Keratinocyte (primary cell): Measurements from ENCODE around the gene CFAP77. TPM values are rescaled to one million over a fixed set of nuclear protein-coding genes. Genes with fewer than 3 reads are reported as not detected.
A peak's percentile ranks its signal among the peaks of the same experiment; 100 is the strongest.

Source experiments
- DNase-seq: peaks from one replicate; pipeline ENCODE4 v3.0.0-alpha.2; 2011; ENCODE audit warnings: low read depth, missing footprints, low spot score
- FAIRE-seq: peaks from 2 replicates; lab custom pipeline; 2011; peaks lifted over from hg19 to GRCh38; lab: Jason Lieb, UNC
- H2AFZ ChIP-seq: 2 replicates; pipeline ENCODE4 v1.6.0; 2012; ENCODE audit warnings: low read length, control low read depth, inconsistent platforms; ENCODE audit not compliant: control insufficient read depth
- H3K27ac ChIP-seq: 2 replicates; pipeline ENCODE4 v1.5.1; 2011; ENCODE audit warnings: low read length; ENCODE audit not compliant: control insufficient read depth, insufficient read depth
- H3K27me3 ChIP-seq: 3 replicates; pipeline ENCODE4 v1.6.0; 2011; ENCODE audit warnings: low read length; ENCODE audit not compliant: control insufficient read depth, insufficient read depth; ENCODE audit errors: extremely low read depth
- H3K36me3 ChIP-seq, 2 experiments: 2 replicates in 1 of 2; 3 replicates in 1 of 2; pipeline ENCODE4 v1.5.1; 2011; ENCODE audit warnings: low read length in 2 of 2, mild to moderate bottlenecking in 1 of 2; ENCODE audit not compliant: control insufficient read depth in 2 of 2, insufficient read depth in 2 of 2; ENCODE audit errors: extremely low read depth in 1 of 2
- H3K4me1 ChIP-seq: 3 replicates; pipeline ENCODE4 v1.5.1; 2011; ENCODE audit warnings: low read length; ENCODE audit not compliant: control insufficient read depth, insufficient read depth; ENCODE audit errors: extremely low read depth
- H3K4me2 ChIP-seq: 3 replicates; pipeline ENCODE4 v1.6.0; 2011; ENCODE audit warnings: low read depth, low read length; ENCODE audit not compliant: control insufficient read depth, insufficient read depth; ENCODE audit errors: extremely low read depth
- H3K4me3 ChIP-seq, 3 experiments: fragments of 200-600 bp in 1 of 3; sonication (generic) in 1 of 3; 2 replicates in 2 of 3; 3 replicates in 1 of 3; pipeline ENCODE4 v1.5.1; 2011 to 2016; ENCODE audit warnings: low read length in 3 of 3, mild to moderate bottlenecking in 3 of 3, control low read depth in 2 of 3, inconsistent platforms in 1 of 3, low read depth in 1 of 3, mixed read lengths in 1 of 3, mixed run types in 1 of 3, moderate library complexity in 1 of 3; ENCODE audit not compliant: control insufficient read depth in 2 of 3, insufficient read depth in 2 of 3; ENCODE audit errors: extremely low read depth in 1 of 3
- H3K79me2 ChIP-seq: 2 replicates; pipeline ENCODE4 v1.6.0; 2012; ENCODE audit warnings: low read length; ENCODE audit not compliant: control insufficient read depth, insufficient read depth
- H3K9ac ChIP-seq: 3 replicates; pipeline ENCODE4 v1.6.0; 2011; ENCODE audit warnings: low read length; ENCODE audit not compliant: control insufficient read depth, insufficient read depth; ENCODE audit errors: extremely low read depth
- H3K9me1 ChIP-seq: 3 replicates; pipeline ENCODE4 v1.6.0; 2011; ENCODE audit warnings: low read length; ENCODE audit not compliant: control insufficient read depth, insufficient read depth; ENCODE audit errors: extremely low read depth
- H3K9me3 ChIP-seq: 2 replicates; pipeline ENCODE4 v1.5.1; 2012; ENCODE audit warnings: low read depth, low read length; ENCODE audit not compliant: control insufficient read depth
- H4K20me1 ChIP-seq: 3 replicates; pipeline ENCODE4 v1.6.0; 2011; ENCODE audit warnings: low read length; ENCODE audit not compliant: control insufficient read depth, insufficient read depth; ENCODE audit errors: extremely low read depth
- CTCF ChIP-seq, 3 experiments: IDR thresholded peaks in 1 of 3; conservative IDR thresholded peaks in 1 of 3; optimal IDR thresholded peaks in 1 of 3; 2 replicates in 2 of 3; 3 replicates in 1 of 3; pipeline versions ENCODE3 to v1.5.1; 2011; ENCODE audit warnings: low read length in 3 of 3, mild to moderate bottlenecking in 3 of 3, moderate library complexity in 2 of 3, control low read depth in 1 of 3, inconsistent platforms in 1 of 3; ENCODE audit not compliant: insufficient read depth in 2 of 3; ENCODE audit errors: extremely low read depth in 1 of 3
- EZH2 ChIP-seq: IDR thresholded peaks from one replicate; pipeline ENCODE4 v1.6.1; 2012; ENCODE audit warnings: inconsistent platforms, mild to moderate bottlenecking, low read length, moderate library complexity
- dilution Hi-C: fragments of 300-500 bp; cut with MboI; formaldehyde crosslinking; loops from one replicate; pipeline ENCODE4 v1.7.0; 2020; ENCODE audit warnings: low sequenced_read_pairs; ENCODE audit not compliant: extremely low pct_ligation_motif_present
- polyA plus RNA-seq, 5 experiments: library from polyadenylated mRNA; depleted of rRNA in 3 of 5; stranded (reverse) in 3 of 5; stranded (forward) in 1 of 5; unstranded in 1 of 5; fragments of >200 nt; gene quantifications; 1 replicate in 1 of 5; 2 replicates in 3 of 5; 3 replicates in 1 of 5; pipeline versions ENCODE4 v1.2.1 to v1.2.3, GENCODE V29; 2011 to 2012; ENCODE audit warnings: missing spikeins in 2 of 5, low read depth in 1 of 5, low replicate concordance in 1 of 5

Gene CFAP77
- polyA plus RNA-seq, 1 donor (not counting 4 experiments of a cell fraction or from before 2014, with no cell fraction given), result not detected

- FAIRE-seq (no peak), DNase-seq (no peak)
- no peak overlapping the region for H2AFZ ChIP-seq
- dilution Hi-C loops, result no loop called here
- H4K20me1 ChIP-seq, result peaks cover 20% of the 10 kb centered on the region
- peaks cover 3 to 8% of the 10 kb centered on the region in 2 experiments for H3K36me3 ChIP-seq
- H3K9ac ChIP-seq, result no peak overlapping the region
- no peak overlapping the region for H3K4me2 ChIP-seq
- TF ChIP-seq EZH2 (peak; percentile 94), CTCF (optimal IDR thresholded peaks at IDR 0.05 in 1 of 3, IDR thresholded peaks at IDR 0.05 in 1 of 3, conservative IDR thresholded peaks at IDR 0.05 in 1 of 3; ENCODE audit: extremely low read depth in 1 of 3, insufficient read depth in 2 of 3, low read length in 3 of 3) (no peak)
- H3K4me3 ChIP-seq, result no peak overlapping the region
- H3K27ac ChIP-seq, result no peak overlapping the region
- no peaks in the 10 kb centered on the region for H3K9me3 ChIP-seq
- peaks cover 2% of the 10 kb centered on the region for H3K9me1 ChIP-seq
- H3K4me1 ChIP-seq, result peaks cover 2% of the 10 kb centered on the region
- H3K27me3 ChIP-seq, result peaks cover 74% of the 10 kb centered on the region
- no peaks in the 10 kb centered on the region for H3K79me2 ChIP-seq
These were observed 179.4 kb downstream of the CFAP77 start for GRCh38 chr9:132589148-132590036.

GRCh38 chr9:132590037-132590317 is 180.0 kb downstream of the CFAP77 start:
- dilution Hi-C loops, result no loop called here
- no peak for TF ChIP-seq CTCF (optimal IDR thresholded peaks at IDR 0.05 in 1 of 3, IDR thresholded peaks at IDR 0.05 in 1 of 3, conservative IDR thresholded peaks at IDR 0.05 in 1 of 3; ENCODE audit: extremely low read depth in 1 of 3, insufficient read depth in 2 of 3, low read length in 3 of 3)
- no peak for TF ChIP-seq EZH2
- H3K4me3 ChIP-seq, result no peak overlapping the region
- H4K20me1 ChIP-seq, result peaks cover 20% of the 10 kb centered on the region
- no peaks in the 10 kb centered on the region for H3K9me3 ChIP-seq
- no peak overlapping the region for H3K4me2 ChIP-seq
- FAIRE-seq (no peak), DNase-seq (no peak)
- no peak overlapping the region for H3K9ac ChIP-seq
- no peak overlapping the region for H2AFZ ChIP-seq
- H3K4me1 ChIP-seq, result peaks cover 2% of the 10 kb centered on the region
- H3K9me1 ChIP-seq, result peaks cover 2% of the 10 kb centered on the region
- H3K79me2 ChIP-seq, result no peaks in the 10 kb centered on the region
- peaks cover 68% of the 10 kb centered on the region for H3K27me3 ChIP-seq
- no peak overlapping the region for H3K27ac ChIP-seq
- H3K36me3 ChIP-seq, result peaks cover 3 to 10% of the 10 kb centered on the region in 2 experiments
